Stimulated activated CD8-positive, alpha-beta memory T cell treated with anti-CD3 and anti-CD28 coated beads, Interleukin-4, amount 100 ng/mL, for 24 hours (primary cell): Measurements from ENCODE around the gene APOBEC3B.
"Not testable (repeated sequence)": the region's sequence is repeated elsewhere in the genome, so short reads cannot be mapped to it uniquely, and the experiment has no call there.

Experiments used
- DNase-seq: peaks from one replicate; pipeline ENCODE4 v3.0.0-alpha.2; 2020; ENCODE audit warnings: low read depth

Gene APOBEC3B

GRCh38 chr22:38981992-38982927 lies at the start of gene APOBEC3B:
Gene APOBEC3B, plus strand, starts transcription at chr22:38982347. Its CDS starts 107 bp downstream, at chr22:38982454.
- DNase-seq = peak; percentile 47

GRCh38 chr22:38935023-38935422 lies 47.1 kb upstream of the APOBEC3B start:
- DNase-seq = no peak

- DNase-seq = no peak
These were observed 46.5 kb upstream of the APOBEC3B start for GRCh38 chr22:38935616-38936015.

- no peak for DNase-seq
These were observed 45.6 kb upstream of the APOBEC3B start for GRCh38 chr22:38936562-38936961.

- no peak for DNase-seq
These were observed 45.1 kb upstream of the APOBEC3B start for GRCh38 chr22:38937036-38937435.

GRCh38 chr22:38937541-38937940 lies 44.6 kb upstream of the APOBEC3B start:
- DNase-seq = no peak

GRCh38 chr22:38938221-38938620 lies 43.9 kb upstream of the APOBEC3B start:
- no peak for DNase-seq

GRCh38 chr22:38938925-38939324 lies 43.2 kb upstream of the APOBEC3B start:
- no peak for DNase-seq

- DNase-seq = no peak
These were observed 41.2 kb upstream of the APOBEC3B start for GRCh38 chr22:38940811-38941384.

- peak; percentile 63 for DNase-seq
These were observed 40.6 kb upstream of the APOBEC3B start for GRCh38 chr22:38941488-38941987.

- no peak for DNase-seq
These were observed 39.4 kb upstream of the APOBEC3B start for GRCh38 chr22:38942702-38943101.

GRCh38 chr22:38943201-38943600 lies 38.9 kb upstream of the APOBEC3B start:
- no peak for DNase-seq

- DNase-seq = no peak
These were observed 38.3 kb upstream of the APOBEC3B start for GRCh38 chr22:38943882-38944281.

- no peak for DNase-seq
These were observed 37.5 kb upstream of the APOBEC3B start for GRCh38 chr22:38944653-38945052.

GRCh38 chr22:38945706-38946338 lies 36.3 kb upstream of the APOBEC3B start:
- DNase-seq = not testable (repeated sequence)

- no peak for DNase-seq
These were observed 35.4 kb upstream of the APOBEC3B start for GRCh38 chr22:38946771-38947170.

- DNase-seq = no peak
These were observed 34.6 kb upstream of the APOBEC3B start for GRCh38 chr22:38947321-38948140.

GRCh38 chr22:38948181-38948940 lies 33.8 kb upstream of the APOBEC3B start:
- DNase-seq = no peak

GRCh38 chr22:38949889-38950405 lies 32.2 kb upstream of the APOBEC3B start:
- DNase-seq = no peak

GRCh38 chr22:38950527-38951295 lies 31.4 kb upstream of the APOBEC3B start:
- DNase-seq = no peak
